HG03521 (cell line): ENCODE results near the gene ITGAX.

Source experiments
- ATAC-seq: cut with Tn5 transposase; IDR thresholded peaks from one replicate; pipeline ENCODE4 v1.9.1; 2021; ENCODE audit warnings: mild to moderate bottlenecking, moderate library complexity; ENCODE audit not compliant: unreplicated experiment

The ITGAX gene

DNA sequence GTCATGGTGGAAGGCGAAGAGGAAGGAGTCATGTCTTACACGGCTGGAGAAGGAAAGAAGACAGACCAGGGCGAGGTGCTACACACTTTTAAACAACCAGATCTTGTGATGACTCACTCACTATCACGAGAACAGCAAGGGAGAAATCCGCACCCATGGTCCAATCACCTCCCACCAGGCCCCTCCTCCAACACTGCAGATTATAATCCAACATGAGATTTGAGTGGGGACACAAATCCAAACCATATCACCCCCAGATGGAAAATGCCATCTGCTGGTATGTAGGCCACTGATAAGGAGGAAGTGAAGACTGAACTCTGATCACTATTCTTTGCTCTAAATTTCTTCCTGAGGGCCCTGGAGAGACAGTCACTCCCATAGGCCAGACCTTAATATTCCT lies 7.5 kb upstream of the ITGAX start:
- no peak for ATAC-seq

DNA sequence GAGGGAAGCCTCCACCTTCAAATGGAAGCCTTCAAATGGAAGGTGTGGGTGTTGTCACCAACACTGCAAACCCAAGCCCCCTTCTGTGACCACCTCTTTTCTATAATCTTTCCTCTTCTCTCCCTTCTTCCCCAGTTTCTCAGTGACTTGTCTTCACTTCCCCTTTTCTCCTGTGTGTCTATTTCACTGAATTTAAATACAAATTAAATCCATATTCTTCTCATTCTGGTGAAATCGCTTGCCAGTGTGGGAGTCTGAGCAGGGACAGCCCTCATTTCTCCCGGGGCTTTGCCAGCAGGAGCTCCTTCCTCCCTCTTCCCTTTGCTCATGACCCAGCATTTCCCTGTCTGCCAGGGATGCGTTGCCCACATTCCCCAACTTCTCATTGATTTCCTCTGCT lies 6.4 kb upstream of the ITGAX start:
- ATAC-seq: no peak

DNA sequence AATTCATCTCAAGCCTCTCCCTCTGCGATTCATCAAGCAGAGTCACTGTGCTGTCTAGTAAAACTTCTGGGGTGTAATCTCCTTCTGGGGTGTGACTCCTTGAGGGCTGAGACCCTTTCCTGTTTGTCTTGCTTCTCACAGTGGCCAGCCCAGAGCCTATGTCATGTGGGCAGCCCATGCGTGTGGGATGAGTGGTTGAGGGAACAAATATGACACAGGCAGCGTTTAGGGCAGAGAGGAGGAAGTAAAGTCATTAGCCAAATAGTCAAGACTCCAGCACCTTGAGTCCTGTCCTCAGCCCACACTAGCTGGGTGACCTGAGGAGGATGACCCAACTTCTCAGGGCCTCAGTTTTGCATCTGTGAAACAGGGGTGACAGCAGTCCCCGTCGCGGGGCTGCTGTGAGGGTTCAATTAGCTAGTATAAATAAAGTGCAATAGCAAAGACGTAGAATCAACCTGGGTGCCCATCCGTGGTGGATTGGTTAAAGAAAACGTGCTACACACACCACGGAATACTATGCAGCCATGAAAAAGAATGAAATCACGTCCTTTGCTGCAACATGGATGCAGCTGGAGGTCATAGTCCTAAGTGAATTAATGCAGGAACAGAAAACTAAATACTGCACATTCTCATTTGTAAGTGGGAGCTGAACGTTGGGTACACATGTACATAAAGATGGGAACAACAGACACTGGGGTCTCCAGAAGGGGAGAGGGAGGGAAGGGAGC lies 4.5 kb upstream of the ITGAX start:
- no peak for ATAC-seq

DNA sequence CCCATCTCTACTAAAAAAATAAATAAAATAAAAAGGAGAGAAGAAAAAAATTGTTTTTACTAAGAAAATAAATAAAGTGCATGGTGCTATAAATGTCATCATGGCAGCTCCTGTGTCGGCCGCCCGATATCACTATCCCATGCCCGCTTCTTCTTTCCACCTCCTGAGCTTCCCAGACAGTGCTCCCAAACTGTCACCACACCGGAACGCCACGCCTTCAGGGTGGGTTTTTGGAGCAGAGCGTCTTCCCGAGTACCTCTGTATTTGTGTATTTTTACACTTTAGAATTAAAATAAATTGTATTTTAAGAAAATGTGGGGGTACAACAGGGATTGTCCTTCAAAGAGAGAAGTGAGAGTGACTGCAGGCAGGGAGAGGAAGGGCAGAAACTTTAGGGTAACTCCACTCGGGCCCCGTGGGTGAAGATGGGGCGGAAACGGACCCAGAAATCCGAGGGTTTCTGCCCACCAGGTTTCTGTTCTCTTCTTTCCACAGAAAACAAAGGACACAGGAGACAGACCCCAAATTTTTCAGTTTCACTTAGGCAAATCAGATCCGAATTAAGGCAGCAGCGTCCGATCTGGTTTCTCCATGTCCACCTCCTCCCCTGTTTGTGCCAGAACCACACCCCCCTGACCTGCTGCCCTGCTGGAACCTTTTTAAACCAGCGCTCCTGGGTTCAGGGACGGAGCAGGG lies 3.6 kb upstream of the ITGAX start:
- no peak for ATAC-seq

DNA sequence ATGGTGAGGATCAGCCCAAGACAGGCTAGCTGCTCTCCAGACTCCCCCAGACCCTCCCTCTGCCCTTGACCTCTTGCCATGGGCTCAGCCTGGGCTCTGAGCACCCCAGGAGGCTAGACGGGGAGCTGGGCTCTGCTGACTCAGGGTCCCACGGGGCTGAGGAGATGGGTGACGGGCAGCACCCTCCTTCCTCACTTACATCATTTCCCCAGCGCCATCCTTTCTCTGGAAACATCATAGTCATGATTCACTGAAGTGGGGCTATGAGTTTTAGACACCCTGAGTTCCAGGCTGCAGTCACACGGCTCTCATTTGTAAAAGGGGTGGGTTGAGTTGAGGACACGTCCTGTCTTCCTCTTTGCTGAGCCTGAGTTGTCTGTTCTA lies 3.0 kb upstream of the ITGAX start:
- no peak for ATAC-seq

DNA sequence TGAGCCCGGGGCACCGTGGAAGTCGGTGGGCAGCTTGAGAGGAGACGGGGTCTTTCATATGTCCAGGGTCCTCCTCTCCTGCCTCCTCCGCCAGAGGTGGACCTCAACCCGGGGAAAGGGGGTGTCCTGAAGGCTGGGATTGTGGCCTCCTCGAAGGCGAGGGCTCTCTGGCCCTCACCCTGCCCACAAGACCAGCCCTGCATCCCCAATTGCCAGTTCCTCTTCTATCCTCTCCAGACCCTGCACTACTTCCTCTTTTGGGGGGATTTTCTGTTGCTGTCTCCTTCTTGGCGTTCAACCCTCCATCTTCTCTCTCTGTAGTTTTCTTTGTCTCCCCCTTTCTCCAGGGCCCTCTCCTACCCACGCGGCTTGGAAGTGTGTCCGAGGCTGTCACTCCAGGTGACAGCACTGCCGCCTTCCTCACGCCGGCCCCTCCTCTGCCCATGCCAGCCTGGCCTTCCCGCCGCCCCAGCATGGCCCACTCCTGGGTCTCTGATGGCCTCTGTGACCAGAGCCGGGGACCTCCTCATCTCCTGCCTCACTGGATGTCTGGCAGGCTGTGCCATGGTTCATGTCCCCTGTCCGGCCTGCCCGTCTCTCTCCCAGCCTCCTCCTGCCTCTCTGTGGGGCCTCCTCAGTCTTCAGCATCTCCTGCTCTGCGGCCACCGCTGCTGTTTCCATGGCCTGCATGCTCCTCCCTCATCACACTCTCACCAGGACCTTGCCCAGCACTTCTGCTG lies 2.4 kb upstream of the ITGAX start:
- no peak for ATAC-seq

DNA sequence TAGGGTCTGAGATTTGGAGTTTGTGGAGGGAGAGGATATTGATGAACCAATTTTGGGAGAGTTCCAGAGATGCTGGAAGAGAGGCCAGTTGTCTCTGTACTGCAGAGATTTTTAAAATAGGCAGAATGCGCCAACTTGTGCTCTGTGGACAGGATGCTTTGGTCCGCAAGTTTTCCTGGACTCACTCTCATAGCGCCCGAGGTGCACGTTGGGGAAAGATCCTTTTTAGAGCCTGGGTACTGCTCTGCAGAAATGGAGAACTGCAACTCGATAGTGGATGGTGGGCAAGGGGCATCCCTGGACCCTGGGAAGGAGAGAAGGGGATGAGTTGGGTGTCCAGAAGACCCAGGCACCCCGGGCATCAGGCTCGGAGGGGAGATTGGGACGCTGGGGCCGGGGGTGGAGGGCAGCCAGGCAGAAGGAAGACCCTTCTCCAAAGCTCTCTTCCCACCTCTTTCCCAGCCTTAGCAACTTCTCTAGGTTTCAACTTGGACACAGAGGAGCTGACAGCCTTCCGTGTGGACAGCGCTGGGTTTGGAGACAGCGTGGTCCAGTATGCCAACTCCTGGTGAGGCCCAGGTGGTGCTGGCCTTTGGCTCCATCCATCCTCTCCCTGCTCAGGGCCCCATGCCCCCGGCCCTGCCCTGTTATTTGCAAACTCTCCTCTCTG lies 590 bp downstream of the ITGAX start:
- ATAC-seq: no peak

DNA sequence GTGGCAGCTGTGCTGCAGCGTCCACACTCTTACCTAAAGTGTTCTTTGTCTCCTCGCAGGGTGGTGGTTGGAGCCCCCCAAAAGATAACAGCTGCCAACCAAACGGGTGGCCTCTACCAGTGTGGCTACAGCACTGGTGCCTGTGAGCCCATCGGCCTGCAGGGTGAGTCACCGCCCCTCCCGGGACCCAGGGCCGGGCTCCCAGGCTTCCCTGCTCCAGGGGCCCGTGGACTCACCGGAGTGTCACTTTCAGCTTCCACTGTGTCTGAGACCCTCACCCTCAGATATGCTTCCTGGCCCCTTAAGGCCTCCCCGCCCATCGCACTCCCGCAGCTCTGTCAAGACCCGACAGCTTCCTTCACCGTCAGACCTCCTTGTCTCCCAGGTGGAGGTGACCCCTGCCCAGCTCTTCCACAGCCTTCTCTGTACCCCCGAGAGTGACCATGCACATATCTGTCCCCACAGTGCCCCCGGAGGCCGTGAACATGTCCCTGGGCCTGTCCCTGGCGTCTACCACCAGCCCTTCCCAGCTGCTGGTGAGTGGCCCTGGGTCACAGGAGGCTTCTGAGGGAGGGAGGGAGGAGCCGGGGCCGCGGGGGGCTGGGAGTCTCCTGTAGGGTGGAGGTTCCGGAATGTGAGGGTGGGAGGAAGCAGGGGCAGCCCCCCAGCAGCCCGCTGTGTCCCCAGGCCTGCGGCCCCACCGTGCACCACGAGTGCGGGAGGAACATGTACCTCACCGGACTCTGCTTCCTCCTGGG lies 1.8 kb downstream of the ITGAX start:
- no peak for ATAC-seq

DNA sequence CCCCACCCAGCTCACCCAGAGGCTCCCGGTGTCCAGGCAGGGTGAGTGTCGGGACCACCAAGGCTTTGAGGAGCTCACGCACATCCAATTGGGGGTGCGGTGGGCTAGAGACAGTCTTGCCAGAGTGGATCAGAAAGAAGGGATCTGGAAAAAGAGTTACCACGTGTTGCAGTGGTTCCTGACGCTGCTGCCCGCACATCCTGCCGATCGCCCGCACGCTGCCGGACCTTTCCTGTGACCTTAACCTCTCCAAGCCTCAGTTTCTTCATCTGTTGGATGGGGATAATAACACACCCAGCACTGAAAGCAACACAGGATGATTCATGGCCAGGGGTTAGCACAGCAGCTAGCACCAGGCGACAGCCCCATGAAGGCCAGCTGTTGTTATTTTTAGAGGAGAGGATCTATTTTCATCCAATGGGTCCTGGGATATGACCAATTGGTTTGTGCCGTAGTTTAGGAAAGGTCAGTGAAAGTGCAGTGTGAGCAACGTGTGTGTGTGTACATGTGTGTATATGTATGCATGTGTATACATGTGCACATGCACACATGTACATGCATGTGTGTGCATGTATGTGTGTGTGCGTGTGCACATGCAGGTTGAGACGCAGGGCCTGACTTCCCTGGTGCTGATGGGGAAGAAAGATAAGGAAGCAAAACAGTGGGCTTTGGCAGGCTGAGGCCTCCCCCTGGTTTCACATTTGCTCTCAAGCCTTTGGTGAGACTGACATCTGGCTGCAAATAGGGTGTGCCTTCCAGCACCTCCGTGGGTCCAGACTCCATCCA lies 2.5 kb downstream of the ITGAX start:
- ATAC-seq: no peak

DNA sequence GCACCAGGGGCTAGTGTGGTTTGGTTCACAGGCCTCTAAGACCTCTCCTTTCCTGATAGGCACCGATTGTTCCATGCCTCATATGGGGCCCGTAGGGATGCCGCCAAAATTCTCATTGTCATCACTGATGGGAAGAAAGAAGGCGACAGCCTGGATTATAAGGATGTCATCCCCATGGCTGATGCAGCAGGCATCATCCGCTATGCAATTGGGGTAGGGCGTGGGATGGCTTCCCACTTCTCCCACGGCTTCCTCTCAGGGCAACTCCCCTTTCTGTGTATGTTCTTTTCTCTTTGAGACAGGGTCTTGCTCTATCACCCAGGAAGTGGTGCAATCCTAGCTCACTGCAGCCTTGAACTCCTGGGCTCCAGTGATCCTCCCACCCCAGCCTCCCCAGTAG lies 5.3 kb downstream of the ITGAX start:
- no peak for ATAC-seq

DNA sequence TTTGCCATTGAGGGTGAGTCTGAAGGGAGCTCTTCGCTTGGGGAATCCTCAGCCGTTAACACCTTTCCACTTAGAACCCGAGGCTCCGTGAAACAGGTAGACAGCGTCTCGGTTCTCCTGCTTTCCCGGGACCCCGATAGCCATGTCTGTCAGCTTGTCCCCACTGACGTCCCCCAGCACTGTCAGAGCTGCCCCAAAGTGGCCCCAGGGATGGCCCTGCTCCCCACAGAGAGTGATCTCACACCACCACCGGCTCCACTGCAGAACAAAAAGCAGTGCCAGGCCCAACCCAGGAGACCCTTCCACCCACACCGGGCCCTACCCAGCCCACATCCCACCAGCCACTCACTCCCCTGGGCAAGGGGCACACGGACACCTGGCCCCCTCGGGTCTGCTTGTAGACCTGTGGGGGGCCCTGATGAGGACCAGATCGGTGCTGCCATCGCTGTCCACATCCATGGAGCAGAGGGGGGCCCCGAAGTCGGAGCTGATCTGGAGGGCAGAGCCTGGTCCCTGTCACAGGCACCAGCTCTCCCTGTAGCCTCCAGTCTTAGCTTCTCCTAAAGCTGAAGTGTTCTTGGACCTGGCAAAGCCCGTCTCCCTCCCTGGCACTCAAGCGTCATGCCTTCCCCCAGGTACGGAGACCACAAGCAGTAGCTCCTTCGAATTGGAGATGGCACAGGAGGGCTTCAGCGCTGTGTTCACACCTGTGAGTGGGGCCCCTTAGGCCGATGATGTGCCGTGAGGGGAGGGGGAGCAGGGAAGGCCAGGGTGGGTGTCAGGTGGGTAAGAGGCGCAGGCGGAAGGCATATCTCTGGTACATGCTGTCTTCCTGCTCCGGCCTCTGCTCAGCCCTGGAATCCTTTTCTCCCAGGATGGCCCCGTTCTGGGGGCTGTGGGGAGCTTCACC lies 6.5 kb downstream of the ITGAX start:
- ATAC-seq: no peak

DNA sequence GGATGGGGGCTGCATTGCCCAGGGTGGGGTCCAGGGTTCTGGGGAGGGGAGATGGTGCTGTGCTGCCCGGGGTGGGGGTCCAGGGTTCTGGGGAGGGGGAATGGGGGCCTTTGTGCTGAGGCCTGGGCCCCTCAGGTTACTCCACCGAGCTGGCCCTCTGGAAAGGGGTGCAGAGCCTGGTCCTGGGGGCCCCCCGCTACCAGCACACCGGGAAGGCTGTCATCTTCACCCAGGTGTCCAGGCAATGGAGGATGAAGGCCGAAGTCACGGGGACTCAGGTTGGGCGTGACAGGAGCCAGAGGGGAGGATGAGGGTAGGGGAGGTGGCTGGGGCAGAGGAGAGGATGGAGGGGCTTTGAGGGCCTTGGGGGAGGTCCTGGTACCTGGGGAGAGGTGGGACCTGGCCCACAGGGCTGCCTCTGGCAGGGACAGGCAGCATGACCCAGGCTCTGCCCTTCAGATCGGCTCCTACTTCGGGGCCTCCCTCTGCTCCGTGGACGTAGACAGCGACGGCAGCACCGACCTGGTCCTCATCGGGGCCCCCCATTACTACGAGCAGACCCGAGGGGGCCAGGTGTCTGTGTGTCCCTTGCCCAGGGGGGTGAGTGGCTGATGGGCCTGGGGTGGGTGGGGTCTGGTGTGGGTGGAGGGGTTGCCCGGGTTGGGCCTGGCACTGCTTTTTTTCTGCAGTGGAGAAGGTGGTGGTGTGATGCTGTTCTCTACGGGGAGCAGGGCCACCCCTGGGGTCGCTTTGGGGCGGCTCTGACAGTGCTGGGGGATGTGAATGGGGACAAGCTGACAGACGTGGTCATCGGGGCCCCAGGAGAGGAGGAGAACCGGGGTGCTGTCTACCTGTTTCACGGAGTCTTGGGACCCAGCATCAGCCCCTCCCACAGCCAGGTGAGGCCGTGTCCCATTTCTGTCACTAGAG lies 7.8 kb downstream of the ITGAX start:
- ATAC-seq: no peak

DNA sequence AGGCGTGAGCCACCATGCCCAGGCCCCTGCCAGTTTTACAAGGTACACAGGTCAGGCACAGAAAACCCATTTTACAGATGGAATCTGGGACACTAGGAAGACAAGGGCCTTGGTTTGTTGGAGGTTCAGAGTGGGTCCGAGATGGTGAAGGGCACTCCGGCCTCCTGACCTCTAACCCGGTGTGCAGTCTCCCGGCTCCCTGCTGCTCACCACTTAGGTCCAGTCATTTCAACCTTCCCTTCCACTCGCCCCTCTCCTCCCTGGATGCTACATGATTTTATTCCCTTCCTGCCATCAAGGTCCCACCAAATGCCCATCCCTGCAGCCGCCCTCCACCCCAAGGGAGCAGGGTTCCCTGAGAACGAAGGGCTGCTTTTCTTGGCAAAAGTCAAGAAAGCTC lies 8.7 kb downstream of the ITGAX start:
- no peak for ATAC-seq

DNA sequence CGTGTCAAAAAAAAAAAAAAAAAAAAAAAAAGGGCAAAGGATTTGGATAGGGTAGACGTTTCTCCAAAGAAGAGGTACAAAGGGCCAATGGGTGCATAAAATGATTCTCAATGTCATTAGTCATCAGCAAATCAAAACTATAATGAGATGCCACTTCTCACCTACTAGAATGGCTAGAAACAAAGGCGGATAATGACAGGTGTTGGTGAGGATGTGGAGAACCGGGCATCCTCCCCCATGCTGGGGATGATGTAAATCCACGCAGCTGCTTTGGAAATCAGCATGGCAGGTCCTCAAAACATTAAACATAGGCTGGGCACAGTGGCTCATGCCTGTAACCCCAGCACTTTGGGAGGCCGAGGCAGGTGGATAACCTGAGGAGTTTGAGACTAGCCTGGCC lies 9.4 kb downstream of the ITGAX start:
- no peak for ATAC-seq

DNA sequence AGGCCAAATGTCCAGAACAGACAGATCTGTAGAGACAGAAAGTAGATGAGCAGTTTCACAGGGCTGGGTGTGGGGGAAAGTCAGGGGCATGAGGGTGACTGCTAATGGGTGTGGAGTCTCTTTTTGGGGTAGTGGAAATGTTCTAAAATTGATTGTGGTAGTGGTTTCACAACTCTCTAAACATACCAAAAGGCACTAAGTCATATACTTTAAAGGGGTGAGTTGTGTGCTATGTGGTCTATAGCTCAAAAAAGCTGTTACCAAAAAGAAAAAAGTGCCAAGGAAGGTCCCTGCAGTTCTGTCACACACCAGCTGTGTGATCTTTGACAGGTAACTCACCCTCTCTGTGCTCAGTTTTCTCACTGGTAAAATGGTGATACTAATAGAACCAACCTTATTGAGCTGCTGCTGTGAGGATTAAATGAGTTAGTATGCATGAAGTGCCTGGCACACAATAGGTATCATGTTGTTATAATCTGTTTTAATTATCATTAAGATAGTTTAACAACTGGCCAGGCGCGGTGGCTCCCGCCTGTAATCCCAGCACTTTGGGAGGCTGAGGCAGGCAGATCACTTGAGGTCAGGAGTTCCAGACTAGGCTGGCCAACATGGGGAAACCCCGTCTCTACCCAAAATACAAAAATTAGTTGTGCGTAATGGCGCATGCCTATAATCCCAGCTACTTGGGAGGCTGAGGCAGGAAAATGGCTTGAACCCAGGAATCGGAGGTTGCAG lies 10.3 kb downstream of the ITGAX start:
- peak; percentile 71 for ATAC-seq

DNA sequence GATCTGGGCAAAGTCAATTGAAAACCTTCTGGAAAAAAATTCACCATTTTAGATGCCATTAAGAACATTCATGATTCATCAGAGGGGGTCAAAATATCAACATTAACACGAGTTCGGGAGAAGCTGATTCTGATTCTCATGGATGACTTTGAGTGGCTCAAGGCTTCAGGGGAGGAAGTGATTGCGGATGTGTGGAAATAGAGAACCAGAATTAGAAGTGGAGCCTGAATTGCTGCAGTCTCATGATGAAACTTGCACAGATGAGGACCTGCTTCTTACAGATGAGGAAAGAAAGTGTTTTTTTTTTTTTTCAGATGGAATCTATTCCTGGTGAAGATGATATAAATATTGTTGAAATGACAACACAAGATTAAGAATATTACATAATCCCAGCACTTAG lies 12.9 kb downstream of the ITGAX start:
- no peak for ATAC-seq

DNA sequence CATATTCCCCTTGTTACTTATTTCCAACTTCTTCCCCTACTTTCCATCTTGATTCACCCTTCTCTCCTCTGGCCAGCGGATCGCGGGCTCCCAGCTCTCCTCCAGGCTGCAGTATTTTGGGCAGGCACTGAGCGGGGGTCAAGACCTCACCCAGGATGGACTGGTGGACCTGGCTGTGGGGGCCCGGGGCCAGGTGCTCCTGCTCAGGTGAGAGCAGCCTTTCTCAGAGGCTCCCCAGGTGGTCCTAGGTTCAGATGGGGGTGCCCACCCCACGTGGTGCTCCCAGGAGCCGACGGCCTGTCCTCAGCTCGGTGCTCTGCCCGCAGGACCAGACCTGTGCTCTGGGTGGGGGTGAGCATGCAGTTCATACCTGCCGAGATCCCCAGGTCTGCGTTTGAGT lies 16.0 kb downstream of the ITGAX start:
- no peak for ATAC-seq
